Sigmoid colon (tissue), 4 donors: ENCODE results near the gene SCRN1.

ENCODE experiments used
- POLR2A ChIP-seq, 2 donors: fragments of 450-650 bp; IDR thresholded peaks; one replicate each; pipeline ENCODE4 v1.6.1; 2016; ENCODE audit warnings: antibody characterized with exemption in 2 of 2, mild to moderate bottlenecking in 2 of 2, moderate library complexity in 2 of 2
- POLR2AphosphoS5 ChIP-seq, 4 donors: sonication (generic); formaldehyde crosslinking; IDR thresholded peaks; one replicate each; pipeline ENCODE4 v1.6.1; 2017; ENCODE audit warnings: antibody characterized with exemption in 4 of 4

GRCh38 chr7:29950480-29950879, 39.1 kb downstream of the SCRN1 start:
- TF ChIP-seq POLR2A (IDR thresholded peaks at IDR 0.05): no peak
- TF ChIP-seq POLR2AphosphoS5 (IDR thresholded peaks at IDR 0.05): no peak
